H4 (cell line): ENCODE measurements around the gene NPAS4. TPM values are rescaled to one million over a fixed set of nuclear protein-coding genes. Genes with fewer than 3 reads are reported as not detected.
"Not testable (repeated sequence)": the region's sequence is repeated elsewhere in the genome, so short reads cannot be mapped to it uniquely, and the experiment has no call there.

Source experiments
- DNase-seq: peaks from one replicate; pipeline ENCODE4 v3.0.0-alpha.2; 2015; ENCODE audit warnings: low spot score
- total RNA-seq: library from RNA; depleted of rRNA; stranded (reverse); fragments of >200 nt; shearing (Covaris generic); gene quantifications from 2 replicates; pipeline ENCODE4 v1.2.3, GENCODE V29; 2014

The NPAS4 gene
- total RNA-seq, 1 experiment from 2014 or later = not detected

DNA sequence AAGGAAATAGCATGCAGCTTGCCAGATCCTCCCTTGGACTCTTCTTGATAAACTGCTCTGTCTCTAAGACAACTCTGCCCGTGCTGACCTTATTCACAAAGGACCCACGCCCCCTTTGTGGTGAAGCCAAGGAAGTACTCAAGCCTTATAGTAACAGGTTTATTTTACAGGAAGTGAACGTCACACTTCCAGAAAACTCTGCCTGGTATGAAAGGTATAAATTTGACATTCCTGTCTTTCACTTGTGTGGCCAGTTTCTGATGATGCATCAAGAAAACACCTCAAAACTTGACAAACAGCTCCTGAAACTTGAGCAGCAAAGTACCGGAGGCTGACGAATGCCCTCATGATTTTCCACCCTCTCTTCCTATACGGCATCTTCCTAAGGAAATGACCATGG is 33.4 kb downstream of the NPAS4 start:
- DNase-seq = no peak

DNA sequence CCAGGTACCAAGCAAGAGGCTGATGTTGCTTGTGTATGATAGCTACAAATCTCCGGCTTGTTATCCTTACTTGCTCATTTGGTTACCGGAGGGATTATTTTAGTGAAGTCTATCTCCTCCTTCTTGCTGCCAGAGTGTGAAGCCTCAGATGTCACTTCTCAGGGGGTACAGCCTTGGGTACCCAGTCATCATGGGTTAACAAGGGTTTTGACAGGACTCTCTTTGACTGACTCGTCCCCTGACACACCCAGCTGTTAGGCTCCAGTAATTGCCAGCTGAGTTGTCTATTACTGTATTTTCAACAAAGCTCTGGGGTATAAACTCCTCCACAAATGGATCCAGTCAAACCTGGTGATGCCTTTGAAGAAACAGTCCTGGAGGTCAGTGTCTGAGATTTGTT is 34.0 kb downstream of the NPAS4 start:
- DNase-seq = no peak

- DNase-seq = no peak
Measured at GRCh38 chr11:66457826-66458225, 37.0 kb downstream of the NPAS4 start.

DNA sequence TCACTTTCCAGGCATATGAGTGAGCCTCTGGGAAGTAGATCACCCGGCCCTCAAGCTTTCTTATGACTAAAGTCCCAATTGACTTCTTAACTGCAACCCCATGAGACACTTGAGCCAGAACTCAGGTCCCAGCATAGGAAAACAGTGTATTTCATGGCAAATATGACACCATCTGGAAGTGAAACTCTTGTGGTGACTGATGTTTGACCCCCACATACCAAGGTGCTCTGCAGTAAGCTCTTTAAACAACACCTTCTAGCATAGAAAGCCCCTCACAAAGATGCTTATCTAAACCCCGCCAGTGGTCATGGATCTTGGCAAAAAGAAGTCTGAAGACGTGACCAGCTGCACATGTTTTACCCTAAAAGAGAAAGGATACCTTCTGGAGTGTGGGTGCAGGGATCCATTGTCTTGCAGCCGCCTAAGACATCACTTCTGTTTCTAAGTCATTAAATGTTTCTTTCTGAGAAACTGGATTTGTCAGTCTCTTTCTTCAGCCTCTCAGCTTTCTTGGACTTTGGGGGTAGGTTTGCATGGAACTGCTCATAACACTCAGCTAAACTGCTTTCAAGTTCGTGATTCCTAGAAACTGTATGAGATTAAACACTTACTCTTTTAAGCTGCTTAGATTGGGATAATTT is 38.4 kb downstream of the NPAS4 start:
- no peak for DNase-seq

DNA sequence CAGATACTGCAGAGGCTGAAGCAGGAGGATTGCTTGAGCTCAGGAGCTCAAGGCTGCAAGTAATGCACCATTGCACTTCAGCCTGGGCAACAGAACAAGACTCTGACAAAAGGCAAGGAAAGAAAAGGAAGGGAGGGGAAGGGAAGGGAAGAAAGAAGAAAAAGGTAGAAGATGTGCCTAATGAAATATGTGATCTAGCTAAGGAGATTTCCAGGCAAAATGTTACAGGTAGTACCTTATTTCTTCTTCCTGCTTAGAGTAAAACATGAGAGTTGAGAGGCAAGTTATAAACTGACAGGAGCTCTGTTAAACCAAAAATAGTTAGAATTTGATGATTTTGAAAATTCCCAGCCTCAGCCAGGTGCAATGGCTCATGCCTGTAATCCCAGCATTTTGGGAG is 41.2 kb downstream of the NPAS4 start:
- DNase-seq = no peak

- DNase-seq = no peak
Measured at GRCh38 chr11:66462911-66463310, 42.1 kb downstream of the NPAS4 start.

GRCh38 chr11:66464116-66464515 is 43.3 kb downstream of the NPAS4 start:
- not testable (repeated sequence) for DNase-seq

- no peak for DNase-seq
Measured at GRCh38 chr11:66464916-66465315, 44.1 kb downstream of the NPAS4 start.

DNA sequence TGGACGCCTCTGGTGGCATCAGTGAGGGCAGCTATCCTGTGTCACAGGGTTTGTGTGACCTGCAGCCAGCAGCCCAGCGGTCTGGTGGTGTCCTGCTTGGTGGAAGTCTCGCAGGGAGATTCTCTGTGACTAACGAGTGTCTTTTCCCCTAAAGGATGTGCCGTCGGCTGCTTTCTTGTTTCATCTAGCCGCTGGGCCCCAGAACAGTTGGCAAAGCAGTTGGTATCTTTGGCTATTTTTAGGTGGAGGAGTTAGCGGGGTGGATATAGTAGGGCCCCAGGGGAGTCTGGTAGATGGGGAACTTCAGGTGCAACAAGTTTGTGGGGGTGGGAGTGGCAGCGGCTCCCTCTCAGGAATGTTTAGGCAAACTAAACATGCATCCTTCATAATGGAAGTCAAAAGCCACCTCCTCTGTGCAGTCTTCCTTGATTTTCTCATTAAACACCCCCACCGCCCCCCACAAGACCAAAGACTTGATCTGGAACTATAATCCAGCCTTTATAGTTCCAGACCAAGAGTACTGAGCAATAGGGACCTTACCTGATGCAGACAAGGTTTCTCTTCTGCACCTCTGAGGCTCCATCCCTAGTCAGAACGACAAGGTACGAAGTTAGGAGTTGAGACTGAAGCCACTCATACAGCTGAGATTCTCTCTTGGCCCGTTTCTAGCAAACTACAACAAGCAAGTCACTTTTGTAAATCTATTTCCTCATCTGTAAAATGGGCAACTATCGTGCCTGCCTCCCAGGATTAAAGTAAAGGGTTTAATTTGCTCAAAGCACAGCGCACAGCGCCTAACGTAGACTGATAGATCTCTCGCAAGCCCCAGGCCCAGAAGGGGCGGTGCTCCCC is 44.8 kb downstream of the NPAS4 start:
- DNase-seq = no peak

- DNase-seq = peak; percentile 69
Measured at GRCh38 chr11:66466225-66467033, 45.6 kb downstream of the NPAS4 start, which contains the start of gene PELI3. Gene PELI3, plus strand, starts transcription at chr11:66466905. Its CDS starts 1,224 bp downstream, at chr11:66468129.

DNA sequence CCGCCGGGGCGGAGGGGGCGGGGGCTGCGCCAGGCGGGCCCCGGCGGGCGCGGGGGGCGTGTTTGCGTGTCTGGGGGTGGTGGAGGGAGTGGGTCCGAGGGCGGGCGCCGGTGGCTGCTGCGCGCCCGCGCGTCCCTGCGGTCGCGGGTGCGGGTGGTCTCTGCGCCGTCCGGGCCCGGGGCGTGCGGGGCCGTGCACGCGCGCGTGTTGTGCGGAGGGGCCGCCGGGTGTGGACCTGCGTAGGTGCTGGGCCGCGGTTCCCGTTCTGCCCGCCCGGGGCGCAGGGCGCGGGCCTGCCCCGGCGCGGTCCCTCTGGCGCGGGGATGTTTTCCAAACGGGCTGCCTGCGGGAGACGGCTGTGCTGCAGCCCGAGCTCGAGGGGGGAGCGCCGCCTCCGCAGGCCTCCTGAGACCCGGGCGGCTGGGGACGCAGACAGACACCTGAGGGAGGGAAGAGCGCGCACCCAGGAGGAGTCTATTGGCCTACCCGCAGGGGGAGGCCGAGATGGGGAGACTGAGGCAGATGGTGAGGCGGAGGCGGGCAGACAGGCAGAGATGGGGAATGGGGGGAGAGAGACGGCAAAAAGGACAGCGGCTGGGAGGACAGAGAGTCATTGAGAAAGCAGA is 46.3 kb downstream of the NPAS4 start:
- no peak for DNase-seq

DNA sequence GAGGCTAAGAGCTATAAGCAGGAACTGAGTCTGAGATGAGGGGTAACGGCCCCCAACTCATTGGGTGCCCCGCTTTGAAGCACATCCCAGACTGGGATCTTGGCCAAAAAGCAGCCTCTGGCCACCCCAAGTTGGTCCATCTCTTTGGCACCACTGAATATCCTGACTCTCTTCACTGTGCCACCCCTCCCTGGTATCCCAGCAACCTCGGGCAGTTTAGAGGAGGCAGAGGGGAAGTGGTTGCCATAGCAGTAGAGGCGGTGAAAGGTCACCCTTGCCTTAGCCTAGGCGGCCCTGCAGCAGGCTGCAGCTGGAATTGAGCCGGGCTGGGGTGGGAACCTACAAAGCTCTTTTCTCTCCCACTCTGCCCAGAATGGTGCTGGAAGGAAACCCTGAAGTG is 46.9 kb downstream of the NPAS4 start:
- no peak for DNase-seq

DNA sequence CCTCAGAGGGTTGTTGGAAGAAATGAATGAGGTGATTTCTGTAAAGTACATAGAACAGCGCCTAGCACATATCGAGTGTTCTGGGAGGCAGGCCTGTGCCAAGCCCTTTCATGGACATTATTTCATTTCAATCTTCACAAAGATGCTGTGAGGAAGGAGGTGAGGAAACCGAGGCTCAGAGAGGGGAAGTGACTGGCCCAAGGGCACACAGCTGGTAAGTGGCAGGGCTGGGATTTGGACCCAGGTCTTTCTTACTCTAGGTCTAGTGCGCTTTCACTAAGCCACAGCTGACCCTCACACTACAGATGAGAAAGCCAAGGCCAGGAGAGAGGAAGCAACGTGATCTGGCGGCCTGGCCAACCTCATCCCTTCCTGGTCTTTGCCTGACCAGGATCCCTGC is 47.9 kb downstream of the NPAS4 start:
- no peak for DNase-seq

GRCh38 chr11:66469441-66469840 is 48.6 kb downstream of the NPAS4 start:
- DNase-seq = no peak

GRCh38 chr11:66470015-66470414 is 49.2 kb downstream of the NPAS4 start:
- no peak for DNase-seq

DNA sequence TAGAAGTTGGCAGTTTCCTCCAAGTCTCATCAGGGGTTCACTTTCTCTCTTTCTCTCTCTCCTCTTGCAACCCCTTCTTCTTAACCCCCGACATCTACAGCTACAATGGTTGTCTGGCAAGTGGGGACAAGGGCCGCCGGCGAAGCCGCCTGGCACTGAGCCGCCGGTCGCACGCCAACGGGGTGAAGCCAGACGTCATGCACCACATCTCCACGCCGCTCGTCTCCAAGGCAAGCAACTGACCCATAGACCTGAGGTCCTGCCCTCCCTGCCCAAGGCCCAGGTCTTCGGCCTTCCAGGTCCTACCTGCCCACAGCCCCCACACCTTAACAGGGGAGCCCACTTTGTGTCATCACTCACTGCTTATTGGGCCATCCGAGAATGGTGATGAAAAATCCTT is 50.3 kb downstream of the NPAS4 start:
- no peak for DNase-seq

- no peak for DNase-seq
Measured at GRCh38 chr11:66472054-66472453, 51.2 kb downstream of the NPAS4 start.

DNA sequence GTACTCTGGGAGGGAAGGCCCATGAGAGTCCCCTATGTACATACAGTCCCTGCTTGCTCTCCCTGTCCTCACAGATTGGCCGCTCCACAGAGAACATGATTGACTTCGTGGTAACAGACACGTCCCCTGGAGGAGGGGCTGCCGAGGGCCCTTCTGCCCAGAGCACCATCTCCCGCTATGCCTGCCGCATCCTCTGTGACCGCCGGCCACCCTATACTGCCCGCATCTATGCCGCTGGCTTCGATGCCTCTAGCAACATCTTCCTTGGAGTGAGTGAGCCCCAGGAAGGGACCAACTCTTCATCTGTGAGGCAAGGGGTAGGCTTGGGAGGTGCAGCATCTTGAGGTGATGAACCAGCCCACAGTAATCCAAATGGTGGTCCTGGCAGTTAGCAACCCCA is 52.3 kb downstream of the NPAS4 start:
- DNase-seq = no peak

GRCh38 chr11:66473608-66474515 is 53.0 kb downstream of the NPAS4 start:
- DNase-seq = no peak

DNA sequence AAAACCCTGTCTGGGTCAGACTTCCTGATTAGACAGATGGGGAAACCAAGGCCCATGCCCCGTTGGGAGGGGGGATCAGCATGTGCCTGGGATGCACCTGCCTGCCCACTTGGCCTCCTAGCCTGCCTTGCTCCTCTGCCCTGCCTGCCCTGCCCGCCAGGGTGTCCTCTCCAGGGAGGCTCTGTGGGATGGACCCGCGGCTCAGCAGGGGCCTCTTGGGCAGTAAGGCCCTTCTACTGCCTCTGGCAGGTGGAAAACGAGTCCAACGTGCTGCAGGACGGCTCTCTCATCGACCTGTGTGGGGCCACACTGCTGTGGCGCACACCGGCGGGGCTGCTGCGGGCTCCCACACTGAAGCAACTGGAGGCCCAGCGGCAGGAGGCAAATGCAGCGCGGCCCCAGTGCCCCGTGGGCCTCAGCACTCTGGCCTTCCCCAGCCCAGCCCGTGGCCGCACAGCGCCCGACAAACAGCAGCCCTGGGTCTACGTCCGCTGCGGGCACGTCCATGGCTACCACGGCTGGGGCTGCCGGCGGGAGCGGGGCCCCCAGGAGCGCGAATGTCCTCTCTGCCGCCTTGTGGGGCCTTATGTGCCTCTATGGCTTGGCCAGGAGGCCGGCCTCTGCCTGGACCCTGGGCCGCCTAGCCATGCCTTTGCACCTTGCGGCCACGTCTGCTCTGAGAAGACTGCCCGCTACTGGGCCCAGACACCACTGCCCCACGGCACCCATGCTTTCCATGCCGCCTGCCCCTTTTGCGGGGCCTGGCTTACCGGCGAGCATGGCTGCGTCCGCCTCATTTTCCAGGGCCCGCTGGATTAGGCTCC is 54.7 kb downstream of the NPAS4 start:
- DNase-seq = no peak
